CD14-positive monocyte (primary cell): ENCODE data around the gene PICK1. TPM values are rescaled to one million over a fixed set of nuclear protein-coding genes. Genes with fewer than 3 reads are reported as not detected.
A peak's percentile ranks its signal among the peaks of the same experiment; 100 is the strongest.

ENCODE experiments used
- DNase-seq, 3 donors: peaks; one replicate each; pipeline ENCODE4 v3.0.0-alpha.2; 2011 to 2022
- H2AFZ ChIP-seq: 2 replicates; pipeline ENCODE4 v1.6.0; 2012; ENCODE audit warnings: mild to moderate bottlenecking, low read depth, low read length, inconsistent platforms; ENCODE audit not compliant: insufficient read depth, poor library complexity, severe bottlenecking
- H3K27ac ChIP-seq, 2 donors: 1 replicate in 1 of 2; 2 replicates in 1 of 2; pipeline ENCODE4 v1.5.1; 2012 to 2013; ENCODE audit warnings: low read length in 2 of 2, control low read depth in 1 of 2, inconsistent platforms in 1 of 2, low read depth in 1 of 2, mild to moderate bottlenecking in 1 of 2
- H3K27me3 ChIP-seq, 2 donors: one replicate each; pipeline versions ENCODE4 v1.6.0 to v1.6.1; 2011 to 2013; ENCODE audit warnings: low read length in 2 of 2; ENCODE audit not compliant: control insufficient read depth in 2 of 2, insufficient read depth in 2 of 2
- H3K36me3 ChIP-seq, 2 donors: replicated peaks in 1 of 2; 1 replicate in 1 of 2; 2 replicates in 1 of 2; pipeline versions ENCODE4 v1.5.1 to v1.6.1; 2012 to 2013; ENCODE audit warnings: low read length in 2 of 2, control low read depth in 1 of 2, inconsistent platforms in 1 of 2, mild to moderate bottlenecking in 1 of 2; ENCODE audit not compliant: insufficient read depth in 2 of 2, control insufficient read depth in 1 of 2
- H3K4me1 ChIP-seq, 2 donors: 1 replicate in 1 of 2; 2 replicates in 1 of 2; pipeline versions ENCODE4 v1.5.1 to v1.6.1; 2012 to 2013; ENCODE audit warnings: low read length in 2 of 2, control low read depth in 1 of 2, inconsistent platforms in 1 of 2, mild to moderate bottlenecking in 1 of 2, moderate library complexity in 1 of 2; ENCODE audit not compliant: insufficient read depth in 2 of 2, control insufficient read depth in 1 of 2
- H3K4me2 ChIP-seq: replicated peaks from 2 replicates; pipeline ENCODE3; 2012; ENCODE audit warnings: low read length, moderate library complexity, mild to moderate bottlenecking; ENCODE audit not compliant: poor library complexity, severe bottlenecking; ENCODE audit errors: extremely low read depth
- H3K4me3 ChIP-seq, 3 experiments: fragments of 200-600 bp in 1 of 3; sonication (generic) in 1 of 3; replicated peaks in 1 of 3; 1 replicate in 2 of 3; 2 replicates in 1 of 3; pipeline ENCODE4 v1.5.1; 2011 to 2013; ENCODE audit warnings: low read length in 3 of 3, mild to moderate bottlenecking in 3 of 3, control low read depth in 2 of 3, low read depth in 2 of 3, inconsistent platforms in 1 of 3, moderate library complexity in 1 of 3
- H3K79me2 ChIP-seq: 2 replicates; pipeline ENCODE4 v1.6.0; 2012; ENCODE audit warnings: mild to moderate bottlenecking, control low read depth, inconsistent platforms, low read length, moderate library complexity; ENCODE audit not compliant: insufficient read depth
- H3K9ac ChIP-seq: 2 replicates; pipeline ENCODE4 v1.6.0; 2017; ENCODE audit warnings: low read length, mild to moderate bottlenecking; ENCODE audit not compliant: insufficient read depth, poor library complexity, severe bottlenecking
- H3K9me3 ChIP-seq, 2 donors: replicated peaks in 1 of 2; 1 replicate in 1 of 2; 2 replicates in 1 of 2; pipeline versions ENCODE4 v1.5.1 to v1.6.1; 2012 to 2013; ENCODE audit warnings: low read length in 2 of 2, control low read depth in 1 of 2; ENCODE audit not compliant: control insufficient read depth in 1 of 2, insufficient read depth in 1 of 2
- H4K20me1 ChIP-seq: 2 replicates; pipeline ENCODE4 v1.6.0; 2012; ENCODE audit warnings: mild to moderate bottlenecking, low read length, control low read depth, moderate library complexity; ENCODE audit not compliant: insufficient read depth
- H3K27ac Mint-ChIP-seq, 7 donors: one replicate each; pipeline ENCODE4 v1.8.0; 2020; ENCODE audit warnings: mild to moderate bottlenecking in 7 of 7, mixed read lengths in 7 of 7, moderate library complexity in 6 of 7, inconsistent platforms in 2 of 7
- H3K27me3 Mint-ChIP-seq, 3 donors: one replicate each; pipeline ENCODE4 v1.8.0; 2021 to 2022; ENCODE audit warnings: low read depth in 3 of 3, mild to moderate bottlenecking in 3 of 3, mixed read lengths in 3 of 3, moderate library complexity in 3 of 3, inconsistent platforms in 1 of 3
- H3K36me3 Mint-ChIP-seq, 2 donors: one replicate each; pipeline ENCODE4 v1.8.0; 2020; ENCODE audit warnings: mixed read lengths in 2 of 2, inconsistent platforms in 1 of 2, mild to moderate bottlenecking in 1 of 2
- H3K4me1 Mint-ChIP-seq: one replicate; pipeline ENCODE4 v1.8.0; 2020; ENCODE audit warnings: mild to moderate bottlenecking, mixed read lengths
- H3K4me3 Mint-ChIP-seq, 2 donors: one replicate each; pipeline ENCODE4 v1.8.0; 2020; ENCODE audit warnings: mild to moderate bottlenecking in 2 of 2, mixed read lengths in 2 of 2, moderate library complexity in 1 of 2
- H3K9me3 Mint-ChIP-seq, 7 donors: one replicate each; pipeline ENCODE4 v1.8.0; 2020 to 2022; ENCODE audit warnings: mixed read lengths in 7 of 7, mild to moderate bottlenecking in 6 of 7, moderate library complexity in 6 of 7, inconsistent platforms in 2 of 7
- CTCF ChIP-seq: fragments of 200-600 bp; IDR thresholded peaks from one replicate; pipeline ENCODE4 v1.8.0; 2022; ENCODE audit warnings: antibody characterized with exemption, mild to moderate bottlenecking
- WGBS: methylation state at CpG from one replicate; pipeline ENCODE4 v1.1.5; 2013; ENCODE audit warnings: missing lambda C conversion rate; ENCODE audit not compliant: insufficient coverage; 5-methylcytosine and 5-hydroxymethylcytosine counted together
- intact Hi-C, 2 donors: fragments of 100-400 bp; cut with micrococcal nuclease; formaldehyde crosslinking; loops; one replicate each; pipeline versions ENCODE4 v1.15.0 to v1.15.1; 2023
- polyA plus RNA-seq, 3 donors: library from polyadenylated mRNA; depleted of rRNA in 1 of 3; unstranded in 2 of 3; stranded (reverse) in 1 of 3; fragments of 300-500 nt in 2 of 3; fragments of >200 nt in 1 of 3; fragmentation: Illumina TruSeq in 2 of 3; gene quantifications; 1 replicate in 2 of 3; 2 replicates in 1 of 3; pipeline ENCODE4 v1.2.3, GENCODE V29; 2012 to 2021

PICK1 gene
- polyA plus RNA-seq, 3 donors = 6.4 to 16.9 (median 7.2) TPM

GRCh38 chr22:38067761-38068360 is 10.7 kb downstream of the PICK1 start:
- Histone ChIP-seq H3K27me3 (no peaks in the 10 kb centered on the region), H3K9me3 (no peaks in the 10 kb centered on the region), H2AFZ (no peak overlapping the region), H3K36me3 (peaks cover 63 to 70% of the 10 kb centered on the region in 2 donors), H3K27ac (no peak overlapping the region), H3K9ac (no peak overlapping the region), H3K4me3 (no peak overlapping the region), H4K20me1 (no peaks in the 10 kb centered on the region), H3K79me2 (no peaks in the 10 kb centered on the region), H3K4me2 (no peak overlapping the region), H3K4me1 (peaks cover 4 to 7% of the 10 kb centered on the region in 2 donors)
- H3K27ac Mint-ChIP-seq = peak overlapping the region in 1 of 7 donors; percentile 54
- no peak for DNase-seq
- peaks cover 0 to 2% (median 0%) of the 10 kb centered on the region in 7 donors for H3K9me3 Mint-ChIP-seq
- no peak overlapping the region for H3K4me3 Mint-ChIP-seq
- H3K4me1 Mint-ChIP-seq = peaks cover 8% of the 10 kb centered on the region
- WGBS = 97% methylated on average over 12 of the region's 13 CpGs
- intact Hi-C loops = no loop called here
- H3K36me3 Mint-ChIP-seq = peaks cover 52 to 84% of the 10 kb centered on the region in 2 donors
- TF ChIP-seq CTCF = no peak
- peaks cover 0 to 3% (median 0%) of the 10 kb centered on the region in 3 donors for H3K27me3 Mint-ChIP-seq

GRCh38 chr22:38068641-38069371 is 11.6 kb downstream of the PICK1 start:
- Mint-ChIP-seq H3K27ac (no peak overlapping the region), H3K4me3 (no peak overlapping the region), H3K9me3 (peaks cover 0 to 1% (median 0%) of the 10 kb centered on the region in 7 donors), H3K4me1 (no peaks in the 10 kb centered on the region), H3K27me3 (peaks cover 0 to 3% (median 0%) of the 10 kb centered on the region in 3 donors), H3K36me3 (peaks cover 54 to 87% of the 10 kb centered on the region in 2 donors)
- Histone ChIP-seq H3K4me3 (no peak overlapping the region), H3K79me2 (no peaks in the 10 kb centered on the region), H3K4me1 (no peaks in the 10 kb centered on the region), H4K20me1 (no peaks in the 10 kb centered on the region), H3K4me2 (no peak overlapping the region), H3K27ac (no peak overlapping the region), H3K9ac (no peak overlapping the region), H3K27me3 (no peaks in the 10 kb centered on the region), H3K9me3 (no peaks in the 10 kb centered on the region), H2AFZ (no peak overlapping the region), H3K36me3 (peaks cover 72 to 75% of the 10 kb centered on the region in 2 donors)
- intact Hi-C loops = no loop called here
- no peak for TF ChIP-seq CTCF
- 96% methylated on average over 11 of the region's 13 CpGs for WGBS
- DNase-seq = no peak
